Measurements from ENCODE around the gene STATH. TPM values are rescaled to one million over a fixed set of nuclear protein-coding genes. Genes with fewer than 3 reads are reported as not detected.
A peak's percentile ranks its signal among the peaks of the same experiment; 100 is the strongest.
"Not testable (repeated sequence)": the region's sequence is repeated elsewhere in the genome, so short reads cannot be mapped to it uniquely, and the experiment has no call there.

STATH gene
- not detected for total RNA-seq
- long read RNA-seq: 0 reads

DNA sequence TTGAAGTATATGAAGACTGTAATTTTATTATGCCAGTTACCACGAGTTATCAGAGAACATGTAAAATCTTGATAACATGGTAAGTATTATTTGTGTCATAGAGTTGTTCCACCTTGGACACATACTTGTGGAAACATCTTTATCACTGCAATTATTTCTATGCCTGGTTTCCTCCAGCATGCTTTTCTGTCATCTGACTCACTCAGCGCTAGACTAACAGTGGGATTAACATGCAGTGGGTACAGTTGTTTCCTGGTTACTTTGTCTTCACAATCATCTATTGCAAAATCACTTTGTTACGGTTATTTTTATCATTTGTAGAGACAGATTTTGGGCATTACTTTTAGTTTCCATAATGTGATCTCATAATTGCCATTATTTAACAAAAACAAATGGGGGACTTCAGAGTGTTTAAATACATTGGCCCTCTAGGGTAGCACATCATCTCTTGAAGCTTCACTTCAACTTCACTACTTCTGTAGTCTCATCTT is at the start of gene STATH:
Gene STATH, plus strand, starts transcription at position 441 of the 491 bp plus-strand sequence. CDS start 2,472 bp downstream, outside the sequence.
- DNase-seq (ENCODE audit: low spot score): no peak

DNA sequence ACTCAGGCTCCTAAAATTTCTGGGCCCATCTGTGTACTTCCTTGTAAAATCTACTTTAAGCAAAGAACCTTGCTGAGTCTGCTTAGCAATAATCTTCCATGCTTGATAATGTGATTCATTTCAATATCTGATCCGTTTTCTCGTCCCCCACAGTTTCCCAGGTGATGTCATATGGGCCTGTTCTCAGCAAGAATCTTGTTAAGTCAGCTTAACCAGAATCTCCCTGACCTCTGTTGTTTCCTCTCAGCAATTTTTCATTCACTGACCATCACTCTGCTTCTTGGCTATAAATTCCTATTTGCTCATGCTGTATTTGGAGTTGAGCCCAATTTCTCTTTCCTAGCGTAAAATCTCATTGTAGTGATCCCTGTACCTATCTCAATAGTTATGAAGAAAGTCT is 44.2 kb upstream of the STATH start:
- no peak for DNase-seq (ENCODE audit: low spot score)

GRCh38 chr4:69957209-69957608 is 38.6 kb upstream of the STATH start:
- DNase-seq (ENCODE audit: low spot score): no peak

DNA sequence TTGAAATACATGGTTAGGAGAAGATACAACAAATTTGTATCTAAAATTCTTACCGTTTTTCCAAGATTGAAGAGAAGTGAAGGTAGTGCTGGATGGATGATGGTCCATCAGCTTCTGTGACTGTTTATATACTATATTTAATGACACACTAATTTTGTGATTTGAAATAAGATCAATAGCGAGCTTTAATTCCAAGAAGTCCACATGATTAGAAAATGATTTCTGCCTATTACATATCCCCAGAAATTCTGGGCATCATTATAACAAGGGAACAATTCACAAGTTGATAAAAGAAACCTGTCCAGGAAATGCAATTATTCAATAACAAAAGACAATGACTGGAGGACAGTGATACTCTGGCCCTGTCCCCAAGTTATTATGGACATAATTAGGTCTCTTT is 30.1 kb upstream of the STATH start, which contains the start of gene CSN2:
Gene CSN2, minus strand, starts transcription at position 101 of the 400 bp plus-strand sequence. CDS start 4,733 bp downstream, outside the sequence.
- no peak for DNase-seq (ENCODE audit: low spot score)

GRCh38 chr4:69970071-69970470 is 25.7 kb upstream of the STATH start:
- DNase-seq (ENCODE audit: low spot score): no peak

- DNase-seq (ENCODE audit: low spot score): no peak
Observed at GRCh38 chr4:69974631-69975030, 21.1 kb upstream of the STATH start.

DNA sequence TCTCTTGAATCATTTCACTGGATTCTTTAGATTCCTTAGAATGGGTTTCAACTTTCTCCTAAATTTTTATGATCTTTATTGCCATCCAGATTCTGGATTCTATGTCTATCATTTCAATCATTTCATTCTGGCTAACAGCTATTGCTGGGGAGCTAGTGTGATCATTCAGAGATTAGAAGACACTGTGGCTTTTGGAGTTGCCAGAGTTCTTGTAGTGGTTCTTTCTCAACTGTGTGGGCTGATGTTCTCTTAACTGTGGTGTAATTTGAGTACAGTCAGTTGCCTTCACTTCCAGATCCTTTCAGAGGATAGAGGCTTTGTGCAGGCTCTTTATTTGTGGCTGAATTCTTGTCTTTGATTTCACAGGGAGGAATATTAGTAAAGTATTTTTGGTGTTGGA is 18.2 kb upstream of the STATH start:
- DNase-seq (ENCODE audit: low spot score): no peak

- DNase-seq (ENCODE audit: low spot score): peak; percentile 41
Observed at GRCh38 chr4:69984030-69984443, 11.7 kb upstream of the STATH start.

- no peak for DNase-seq (ENCODE audit: low spot score)
Observed at GRCh38 chr4:69986663-69987062, 9.1 kb upstream of the STATH start.

DNA sequence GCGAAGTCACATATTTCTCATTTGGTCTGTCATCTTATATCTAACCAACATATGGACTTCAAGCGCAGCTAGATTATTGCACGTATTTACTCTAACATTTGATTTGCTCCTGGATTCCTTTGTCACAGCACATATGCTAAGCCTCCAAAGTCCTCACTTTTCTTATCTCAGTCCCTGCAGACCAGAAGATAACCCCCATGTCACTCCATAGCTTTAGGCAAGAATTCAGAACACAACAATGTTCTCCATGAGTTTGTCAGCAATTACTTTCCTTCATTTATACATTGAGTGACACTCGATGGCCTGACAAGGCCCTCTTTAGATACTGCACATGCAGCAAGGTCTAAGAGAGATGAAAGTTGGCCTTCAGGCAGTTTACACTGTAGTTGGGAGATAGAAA is 4.8 kb upstream of the STATH start:
- DNase-seq (ENCODE audit: low spot score): no peak

DNA sequence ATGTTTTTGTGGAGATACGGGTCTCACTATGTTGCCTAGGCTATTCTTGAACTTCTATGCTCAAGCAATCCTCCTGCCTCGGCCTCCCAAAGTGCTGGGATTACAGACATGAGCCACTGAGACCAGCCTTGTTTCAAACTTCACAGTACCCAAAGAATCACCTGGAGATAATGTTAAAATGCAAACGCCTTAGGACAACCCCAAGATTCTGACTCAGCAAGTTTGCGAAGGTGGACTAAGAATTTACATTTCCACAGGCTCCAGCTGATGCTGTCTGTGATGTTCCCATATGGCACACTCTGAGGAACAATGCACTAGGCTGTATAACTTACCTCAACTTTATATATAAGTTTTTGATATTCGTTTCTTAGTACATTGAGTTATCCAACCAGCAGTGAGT is 984 bp upstream of the STATH start:
- DNase-seq (ENCODE audit: low spot score): no peak

GRCh38 chr4:69999420-69999819 is 3.7 kb downstream of the STATH start:
- no peak for DNase-seq (ENCODE audit: low spot score)

DNA sequence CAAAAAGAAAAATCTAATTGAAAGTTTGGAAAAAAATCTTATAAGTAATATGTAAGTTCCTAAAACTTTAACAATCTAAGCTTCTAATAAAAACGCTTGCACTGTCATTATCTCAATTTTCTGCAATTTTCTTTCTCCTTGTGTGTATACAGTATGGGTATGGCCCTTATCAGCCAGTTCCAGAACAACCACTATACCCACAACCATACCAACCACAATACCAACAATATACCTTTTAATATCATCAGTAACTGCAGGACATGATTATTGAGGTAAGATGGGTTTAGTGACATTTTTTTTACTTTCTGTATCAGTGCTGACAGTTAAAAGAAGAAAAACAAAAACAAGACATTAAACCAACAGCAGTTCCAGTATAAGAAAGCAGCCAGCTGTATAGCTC is 4.9 kb downstream of the STATH start:
- DNase-seq (ENCODE audit: low spot score): no peak

- no peak for DNase-seq (ENCODE audit: low spot score)
Observed at GRCh38 chr4:70002507-70002906, 6.7 kb downstream of the STATH start.

DNA sequence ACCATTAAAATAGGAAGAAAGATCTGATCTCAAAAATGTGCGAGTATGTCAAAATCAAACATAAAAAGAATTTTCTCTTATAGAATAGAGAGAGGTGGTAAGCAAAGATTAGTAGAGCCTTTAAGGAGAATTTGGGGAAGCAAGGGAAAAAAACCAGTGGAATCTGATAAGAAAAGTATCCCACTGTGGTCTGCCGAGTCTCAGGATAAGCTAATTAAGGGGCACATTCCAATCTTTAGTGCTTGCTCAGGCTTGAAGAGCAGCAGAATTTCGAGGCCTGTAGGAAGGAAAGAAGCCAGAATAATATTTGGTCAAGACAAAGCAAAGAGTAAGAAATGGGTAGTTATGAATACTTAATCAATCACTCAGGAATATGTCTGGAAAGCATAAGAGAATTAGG is 13.0 kb downstream of the STATH start:
- DNase-seq (ENCODE audit: low spot score): no peak

- not testable (repeated sequence) for DNase-seq (ENCODE audit: low spot score)
Observed at GRCh38 chr4:70019006-70019405, 23.2 kb downstream of the STATH start.

DNA sequence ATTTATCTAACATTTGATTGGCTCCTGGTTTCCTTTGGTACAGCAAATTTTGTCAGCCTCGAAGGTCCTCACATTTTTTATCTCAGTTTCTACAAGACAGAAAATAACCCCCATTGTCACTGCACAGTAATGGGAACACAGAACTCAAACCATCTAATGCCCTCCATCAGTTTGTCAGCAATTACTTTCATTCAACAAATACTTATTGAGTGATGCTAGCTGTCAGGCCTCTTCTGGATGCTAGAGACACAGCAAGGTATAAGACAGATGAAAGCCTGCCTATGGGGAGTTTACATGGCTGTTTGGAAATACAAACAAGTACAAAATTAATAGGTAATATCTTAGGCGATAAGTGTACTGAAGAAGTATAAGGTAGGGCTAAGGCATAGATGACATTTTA is 27.5 kb downstream of the STATH start:
- no peak for DNase-seq (ENCODE audit: low spot score)

GRCh38 chr4:70027011-70027410 is 31.2 kb downstream of the STATH start:
- DNase-seq (ENCODE audit: low spot score): no peak

DNA sequence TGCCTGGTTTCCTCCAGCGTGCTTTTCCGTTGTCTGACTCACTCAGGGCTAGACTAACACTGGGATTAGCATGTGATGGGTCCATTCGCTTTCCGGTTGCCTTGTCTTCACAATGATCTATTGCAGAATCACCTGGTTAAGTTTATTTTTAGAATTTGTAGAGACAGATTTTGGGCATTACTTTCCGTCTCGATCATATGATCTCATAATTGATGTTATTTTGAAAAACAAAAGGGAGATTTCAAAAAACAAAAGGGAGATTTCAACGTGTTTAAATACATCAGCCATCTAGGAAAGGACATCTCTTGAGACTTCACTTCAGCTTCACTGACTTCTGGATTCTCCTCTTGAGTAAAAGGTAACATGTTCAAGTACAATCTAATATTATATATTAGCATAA is 32.4 kb downstream of the STATH start, which contains the start of gene HTN3:
Gene HTN3, plus strand, starts transcription at position 301 of the 400 bp plus-strand sequence. CDS start 2,282 bp downstream, outside the sequence.
- not testable (repeated sequence) for DNase-seq (ENCODE audit: low spot score)

DNA sequence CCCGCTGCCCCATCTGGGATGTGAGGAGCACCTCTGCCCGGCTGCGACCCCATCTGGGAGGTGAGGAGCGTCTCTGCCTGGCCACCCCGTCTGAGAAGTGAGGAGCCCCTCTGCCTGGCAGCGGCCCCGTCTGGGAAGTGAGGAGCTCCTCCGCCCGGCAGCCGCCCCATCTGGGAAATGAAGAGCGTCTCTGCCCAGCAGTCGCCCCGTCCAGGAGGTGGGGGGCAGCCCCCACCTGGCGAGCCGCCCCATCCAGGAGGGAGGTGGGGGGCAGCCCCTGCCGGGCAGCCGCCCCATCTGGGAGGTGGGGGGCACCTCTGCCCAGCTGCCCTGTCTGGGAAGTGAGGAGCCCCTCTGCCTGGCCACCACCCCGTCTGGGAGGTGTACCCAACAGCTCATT is 41.8 kb downstream of the STATH start:
- DNase-seq (ENCODE audit: low spot score): not testable (repeated sequence)

DNA sequence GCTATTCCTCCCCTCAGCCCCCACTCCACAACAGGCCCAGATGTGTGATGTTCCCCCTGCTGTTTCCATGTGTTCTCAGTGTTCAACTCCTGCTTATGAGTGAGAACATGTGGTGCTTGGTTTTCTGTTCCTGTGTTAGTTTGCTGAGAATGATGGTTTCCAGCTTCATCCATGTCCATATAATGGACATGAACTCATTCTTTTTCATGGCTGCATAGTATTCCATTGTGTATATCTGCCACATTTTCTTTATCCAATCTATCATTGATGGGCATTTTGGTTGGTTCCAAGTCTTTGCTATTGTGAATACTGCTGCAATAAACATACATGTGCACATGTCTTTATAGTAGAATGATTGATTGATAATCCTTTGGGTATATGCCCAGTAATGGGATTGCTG is 44.2 kb downstream of the STATH start:
- DNase-seq (ENCODE audit: low spot score): not testable (repeated sequence)

- no peak for DNase-seq (ENCODE audit: low spot score)
Observed at GRCh38 chr4:70041652-70042286, 46.0 kb downstream of the STATH start.

GRCh38 chr4:70050138-70050537 is 54.4 kb downstream of the STATH start, which contains the start of gene HTN1:
TSS of gene HTN1 (plus strand) at chr4:70050438. CDS start at chr4:70053077, 2,639 bp downstream.
- DNase-seq (ENCODE audit: low spot score): not testable (repeated sequence)
